Measurements from ENCODE around the gene ARMH3.

Gene ARMH3

DNA sequence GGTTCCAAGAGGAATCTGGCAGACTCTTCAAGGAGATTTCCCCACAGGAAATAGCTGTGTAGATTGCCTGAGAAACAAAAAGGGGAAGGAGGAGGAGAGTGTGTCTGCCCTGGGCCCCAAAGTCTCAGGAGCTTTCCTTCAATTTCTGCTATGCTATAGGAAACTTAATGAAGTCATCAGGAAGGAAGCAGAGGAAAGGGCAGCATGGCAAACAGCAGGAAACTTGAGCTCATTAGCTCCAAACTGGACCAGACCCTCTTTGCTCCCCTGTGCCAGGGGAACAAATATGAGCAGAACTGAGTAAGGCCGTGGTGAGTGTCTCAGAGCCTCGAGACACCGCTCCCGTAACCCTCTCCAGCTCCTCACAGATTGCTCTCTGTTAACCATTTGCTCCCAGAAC is 207.6 kb downstream of the ARMH3 start:
- DNase-seq, result no peak

DNA sequence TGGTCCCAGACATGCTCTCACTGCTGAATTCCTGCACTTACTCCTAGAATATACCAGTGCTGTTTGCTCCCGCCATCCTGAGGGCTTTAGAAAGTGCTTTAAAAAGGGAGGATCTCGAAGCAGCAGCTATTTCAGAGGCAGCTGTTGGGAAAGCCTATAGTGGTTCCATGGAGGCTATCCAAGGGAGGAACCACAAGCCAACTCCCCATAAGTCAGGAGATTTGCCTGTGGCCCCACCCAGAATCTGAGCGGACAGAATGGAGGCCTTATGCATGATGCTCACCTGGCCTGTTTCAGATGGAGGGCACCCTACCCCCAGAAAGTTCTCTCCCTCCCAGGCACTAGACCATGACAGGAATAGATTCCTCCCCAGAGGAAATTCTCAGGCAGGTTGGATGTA is 210.1 kb downstream of the ARMH3 start:
- no peak for DNase-seq

DNA sequence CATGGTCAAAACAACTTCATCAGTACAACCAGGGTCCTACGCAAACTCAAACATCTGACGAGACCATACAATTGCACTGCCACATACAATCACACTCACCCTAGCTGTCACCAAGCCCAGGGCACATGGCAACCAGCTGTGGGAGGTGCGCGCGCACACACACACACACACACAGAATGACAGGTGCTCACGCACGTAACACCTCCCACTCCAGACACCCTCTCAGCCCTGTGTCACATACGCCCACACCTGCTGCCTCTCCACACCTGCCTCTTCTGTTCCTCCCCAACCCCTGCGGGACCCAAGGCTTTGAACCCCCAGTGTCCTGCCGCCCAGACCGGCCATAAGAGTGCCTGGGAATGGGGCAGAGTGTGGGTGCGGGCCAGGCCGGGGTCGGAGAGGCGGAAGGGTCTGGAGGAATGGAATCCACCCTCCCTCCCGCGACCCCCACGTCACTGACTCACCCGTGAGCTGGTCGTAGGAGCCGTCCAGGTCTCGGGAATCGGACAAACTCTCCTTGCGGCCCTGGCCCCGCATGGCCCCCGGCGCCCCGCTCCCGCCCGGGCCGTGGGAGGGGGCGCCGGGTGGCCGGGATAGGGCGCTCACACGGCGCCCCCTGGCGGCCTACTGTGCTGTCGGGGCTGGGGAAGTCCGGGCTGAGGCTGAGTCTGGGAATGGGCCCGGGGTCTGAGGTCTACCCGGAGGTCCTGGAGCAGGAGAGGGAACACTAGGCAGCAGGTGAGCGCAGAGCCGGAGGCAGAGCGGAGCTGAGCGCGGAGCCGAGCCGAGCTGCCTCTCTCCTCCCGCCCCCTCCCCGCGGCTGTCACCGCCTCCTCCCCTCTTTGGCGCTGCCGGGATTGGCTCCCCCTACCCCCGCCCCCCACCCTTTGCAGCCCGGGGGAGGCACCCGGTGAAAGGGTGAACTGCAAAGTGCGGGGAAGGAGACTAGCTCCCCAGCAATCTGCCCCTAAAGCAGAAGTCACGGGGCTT is 212.6 kb downstream of the ARMH3 start, which contains the start of gene KCNIP2:
KCNIP2 (minus strand) TSS at position 769 of the 990 bp plus-strand sequence; CDS start at position 537, 232 bp downstream.
- no peak for DNase-seq

DNA sequence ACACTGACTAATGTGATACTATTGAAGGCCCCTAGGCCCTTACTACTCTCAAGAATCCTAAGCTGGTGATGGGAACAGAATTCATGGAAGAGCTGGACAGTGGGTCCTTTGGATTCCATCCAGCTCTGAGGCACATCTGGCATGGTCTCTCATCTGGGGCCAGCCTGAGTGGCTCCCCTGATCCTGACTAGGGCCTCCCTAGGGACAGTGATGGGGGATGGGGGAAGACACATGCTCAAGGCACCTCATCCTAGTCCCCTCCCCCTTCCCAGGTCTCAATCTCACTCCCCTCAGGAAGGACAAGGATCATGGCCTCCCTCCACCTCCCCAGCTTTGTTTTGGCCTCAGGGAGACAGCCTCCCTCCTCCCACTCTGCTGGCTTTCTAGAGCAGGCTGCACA is 214.1 kb downstream of the ARMH3 start:
- DNase-seq, result no peak

DNA sequence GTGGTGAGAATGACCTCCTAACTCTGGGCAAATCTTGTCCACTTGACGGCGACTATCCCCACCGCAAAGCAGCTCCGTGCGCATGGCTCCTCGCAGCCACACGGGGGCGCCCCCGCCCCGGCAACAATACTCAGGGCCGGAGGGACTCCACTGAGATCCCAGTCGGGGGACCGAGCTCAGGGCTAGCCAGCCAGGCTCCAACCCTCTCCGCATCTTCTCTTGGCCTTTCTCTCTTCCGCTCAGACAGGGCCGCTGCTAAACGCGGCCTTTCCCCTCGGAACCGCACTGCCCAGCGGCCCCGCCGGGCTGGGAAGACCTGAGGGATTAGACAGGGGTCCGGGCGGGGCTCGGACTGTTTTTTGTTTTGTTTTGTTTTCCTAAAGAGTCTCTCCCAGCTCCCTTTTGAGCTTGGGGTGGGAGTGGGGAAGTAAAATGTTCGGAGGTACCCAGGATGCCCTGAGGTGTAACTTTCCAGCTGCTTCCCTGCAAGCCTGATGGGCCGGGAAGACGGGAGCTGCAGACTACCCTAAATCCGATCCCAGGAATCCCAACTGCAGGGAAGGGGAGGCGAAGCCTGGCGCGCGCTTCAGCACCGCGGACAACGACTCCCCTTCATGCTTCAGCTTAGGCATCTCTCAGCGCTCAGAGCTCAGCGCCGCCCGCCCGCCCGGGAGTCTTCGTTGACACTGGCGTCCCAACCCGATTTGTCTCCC is 215.1 kb downstream of the ARMH3 start:
- peak; percentile 61 for DNase-seq

DNA sequence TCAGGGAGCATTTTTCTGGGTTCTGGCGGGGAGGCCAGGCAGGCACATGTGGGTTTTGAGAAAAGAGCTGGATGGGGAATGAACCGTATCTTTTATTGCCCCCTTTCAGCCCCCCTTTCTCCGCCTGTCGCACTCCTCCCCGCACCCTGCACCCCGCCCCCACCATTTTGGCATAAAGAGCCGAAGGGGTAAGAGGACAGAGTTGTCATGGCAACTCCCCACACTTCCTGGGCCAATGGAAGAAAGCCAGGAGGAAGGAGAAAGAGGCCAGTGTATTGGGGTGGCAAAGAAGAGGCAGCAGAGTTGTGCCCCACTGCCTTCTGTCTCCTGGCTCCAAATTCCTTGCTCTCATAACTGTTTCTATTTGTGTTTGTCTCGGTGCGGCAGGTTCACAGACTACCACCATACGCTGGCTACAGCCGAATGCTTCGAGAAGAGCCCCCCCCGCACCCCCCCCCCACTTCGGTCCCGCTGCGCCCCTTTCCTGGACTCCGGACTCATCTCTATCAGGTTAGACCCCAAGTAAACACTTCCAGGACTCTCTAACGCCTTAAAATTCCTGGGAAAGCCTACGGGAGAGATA is 215.8 kb downstream of the ARMH3 start:
- DNase-seq, result peak; percentile 16

DNA sequence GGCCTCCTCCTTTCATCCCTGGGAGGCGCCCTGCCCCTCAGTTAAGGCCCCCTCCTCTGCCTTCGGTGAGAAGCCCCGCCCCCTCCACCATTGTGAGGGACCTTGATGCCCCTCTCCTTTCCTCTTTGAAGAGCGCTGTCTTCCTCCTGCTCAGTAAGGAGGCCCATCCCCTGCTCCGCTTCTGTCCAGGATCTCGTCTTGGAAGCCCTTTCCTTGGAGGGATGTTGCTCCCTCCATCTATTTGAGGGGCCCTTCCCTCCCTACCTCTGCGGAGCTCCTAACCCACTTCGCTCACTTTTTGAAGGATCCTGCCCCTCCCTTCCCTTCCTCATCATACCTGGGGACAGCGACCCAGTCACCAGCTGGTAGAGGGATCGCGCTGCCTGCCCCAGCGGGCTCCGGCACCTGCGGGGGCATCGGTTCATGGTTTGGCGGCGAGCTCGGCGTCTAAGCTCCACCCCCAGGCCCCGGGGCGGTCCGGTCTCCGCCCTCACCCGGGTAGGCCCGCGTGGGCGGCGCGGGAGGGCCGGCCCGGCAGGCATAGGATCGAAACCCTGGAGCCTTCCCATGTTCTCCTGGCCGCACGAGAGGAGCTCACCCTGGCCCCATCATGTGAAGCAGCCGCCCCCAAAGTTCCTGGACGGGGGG is 216.4 kb downstream of the ARMH3 start:
- no peak for DNase-seq

DNA sequence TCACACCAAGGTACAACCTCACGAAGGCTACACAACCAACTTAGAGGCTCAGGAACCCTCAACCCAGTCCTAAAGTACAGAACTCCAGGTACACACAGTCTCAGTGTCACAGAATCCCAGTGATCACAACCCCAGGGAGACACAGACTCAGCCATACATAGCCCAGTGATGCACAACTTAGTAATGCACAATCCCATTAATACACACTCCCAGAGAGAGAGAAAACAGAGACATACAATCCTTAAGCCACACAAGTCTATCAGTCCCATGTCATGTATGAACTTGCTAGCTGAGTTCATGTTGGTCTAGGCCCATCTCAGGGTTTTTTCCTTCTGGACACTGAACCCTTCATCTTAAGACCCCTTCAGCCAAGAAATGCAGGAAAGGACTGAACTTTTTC is 217.0 kb downstream of the ARMH3 start:
- DNase-seq, result no peak

DNA sequence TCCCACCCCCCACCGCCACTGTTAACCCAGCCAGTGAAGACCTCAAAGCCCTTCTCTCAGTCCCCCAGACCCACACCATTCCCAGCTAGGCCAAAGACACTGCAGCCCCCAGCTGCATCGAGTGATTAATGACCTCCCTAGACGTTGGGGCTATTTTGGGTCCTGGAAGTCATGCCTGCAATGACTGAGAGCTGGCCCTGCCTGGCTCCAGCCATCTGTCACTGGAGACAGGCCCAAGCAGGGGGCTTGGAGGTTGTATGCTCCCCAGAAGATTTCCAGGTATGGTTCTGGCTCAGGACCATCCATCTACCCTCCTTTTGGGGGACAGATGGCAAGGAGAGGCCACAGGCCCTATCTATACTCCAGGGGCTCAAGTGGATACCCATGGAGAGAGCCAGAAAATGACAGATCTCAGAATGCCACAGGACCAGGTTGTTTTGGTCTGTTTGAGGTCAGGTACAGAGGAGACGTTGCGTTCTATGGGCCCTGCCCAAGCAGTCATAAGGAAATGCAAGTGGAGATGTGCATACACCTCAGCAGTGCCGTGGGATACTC is 217.5 kb downstream of the ARMH3 start:
- no peak for DNase-seq

DNA sequence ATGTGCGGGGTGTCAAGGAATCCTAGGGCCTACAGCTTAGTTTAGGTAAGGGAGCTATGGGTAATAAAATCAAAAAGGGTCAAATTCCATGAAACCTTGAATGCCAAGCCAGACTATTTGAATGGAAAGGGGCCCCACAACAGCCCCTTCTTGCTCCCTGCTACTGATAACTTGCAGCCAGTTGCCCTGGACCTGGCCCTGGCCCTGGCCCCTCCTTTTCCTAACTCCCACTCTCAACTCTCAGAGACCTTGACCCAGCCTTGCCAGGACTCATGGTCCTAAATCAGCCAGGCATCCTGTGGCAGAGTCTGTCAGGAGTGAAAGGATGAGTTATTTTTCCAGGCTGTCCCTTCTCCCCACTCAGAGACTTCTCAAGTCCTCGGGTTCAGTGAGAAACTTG is 218.2 kb downstream of the ARMH3 start:
- no peak for DNase-seq

DNA sequence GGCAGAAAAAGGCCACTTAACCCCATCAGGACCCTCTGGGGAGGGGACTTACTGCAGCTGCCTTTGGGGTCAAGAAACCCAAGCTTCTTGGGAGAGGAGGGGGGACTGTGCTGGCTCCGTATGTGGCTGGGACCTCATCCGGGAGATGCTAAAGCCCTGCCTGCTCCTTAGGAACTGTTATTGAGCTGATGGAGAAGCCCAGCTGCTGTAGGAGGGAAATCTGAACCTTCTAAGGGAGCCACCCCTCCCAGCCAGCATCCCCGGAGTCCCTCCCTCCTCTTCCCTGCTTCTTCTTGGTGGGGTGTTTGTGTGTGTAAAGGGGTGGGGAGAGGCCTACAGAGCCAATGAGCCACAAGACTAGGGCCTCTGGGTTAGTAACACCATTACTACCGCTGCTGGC is 220.6 kb downstream of the ARMH3 start:
- no peak for DNase-seq

DNA sequence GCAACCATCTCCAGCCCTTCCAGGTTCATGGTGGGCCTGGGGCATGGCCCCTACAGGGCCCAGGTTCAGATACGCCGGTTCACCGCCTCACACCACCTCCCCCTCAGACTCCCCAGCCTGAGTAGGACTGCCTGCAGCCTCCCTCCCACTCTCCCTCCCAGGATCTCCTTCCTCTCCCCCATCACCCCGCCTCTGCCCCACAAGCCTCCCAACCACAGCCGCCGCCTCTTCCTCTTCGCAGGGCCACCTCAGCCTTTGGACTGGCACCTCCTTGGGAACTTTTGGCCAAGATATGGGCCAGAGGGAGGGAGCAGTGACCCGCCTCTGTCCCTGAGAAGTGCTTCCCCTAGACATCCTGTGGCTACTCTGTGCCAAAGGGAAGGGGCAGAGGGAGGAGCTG is 221.6 kb downstream of the ARMH3 start:
- DNase-seq, result no peak

DNA sequence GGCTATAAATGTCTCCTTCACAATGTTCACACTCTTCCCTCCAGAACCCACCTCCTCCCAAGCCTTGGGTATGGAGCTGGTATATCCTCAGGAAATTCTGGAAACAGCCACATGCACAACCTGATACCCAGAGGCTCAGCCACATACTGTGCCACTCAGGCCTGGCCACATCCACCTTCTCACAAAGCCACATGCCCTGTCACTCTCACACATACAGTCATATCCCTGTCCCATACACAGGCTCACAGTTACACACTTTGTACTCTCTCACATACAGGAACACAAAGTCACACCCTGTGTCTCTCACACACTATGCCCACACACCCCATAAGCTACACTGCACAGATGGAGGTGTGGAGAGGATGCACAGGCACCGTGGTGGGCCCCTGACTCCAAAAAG is 222.5 kb downstream of the ARMH3 start:
- DNase-seq, result no peak

DNA sequence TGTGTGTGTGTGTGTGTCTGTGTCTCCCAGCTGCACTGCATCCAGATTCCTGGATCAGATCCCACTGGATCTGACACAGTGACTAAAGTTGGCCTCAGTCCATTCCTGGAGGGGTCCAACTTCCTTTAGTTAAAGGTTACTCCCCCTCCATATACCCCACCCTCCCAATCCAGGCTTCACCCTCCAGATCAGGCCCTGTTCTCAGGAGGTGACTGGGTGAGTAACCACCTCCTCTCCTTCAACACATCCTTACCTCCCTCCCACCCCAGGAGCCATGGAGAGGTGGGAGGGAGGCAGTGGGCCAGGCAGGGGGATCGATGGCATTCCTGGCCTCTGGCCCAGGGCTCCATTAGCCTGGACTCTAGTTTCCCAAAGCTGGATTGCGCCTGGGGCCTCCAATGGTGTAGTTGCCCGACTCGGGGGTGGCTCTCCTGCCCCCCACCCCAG is 223.6 kb downstream of the ARMH3 start:
- DNase-seq, result no peak

DNA sequence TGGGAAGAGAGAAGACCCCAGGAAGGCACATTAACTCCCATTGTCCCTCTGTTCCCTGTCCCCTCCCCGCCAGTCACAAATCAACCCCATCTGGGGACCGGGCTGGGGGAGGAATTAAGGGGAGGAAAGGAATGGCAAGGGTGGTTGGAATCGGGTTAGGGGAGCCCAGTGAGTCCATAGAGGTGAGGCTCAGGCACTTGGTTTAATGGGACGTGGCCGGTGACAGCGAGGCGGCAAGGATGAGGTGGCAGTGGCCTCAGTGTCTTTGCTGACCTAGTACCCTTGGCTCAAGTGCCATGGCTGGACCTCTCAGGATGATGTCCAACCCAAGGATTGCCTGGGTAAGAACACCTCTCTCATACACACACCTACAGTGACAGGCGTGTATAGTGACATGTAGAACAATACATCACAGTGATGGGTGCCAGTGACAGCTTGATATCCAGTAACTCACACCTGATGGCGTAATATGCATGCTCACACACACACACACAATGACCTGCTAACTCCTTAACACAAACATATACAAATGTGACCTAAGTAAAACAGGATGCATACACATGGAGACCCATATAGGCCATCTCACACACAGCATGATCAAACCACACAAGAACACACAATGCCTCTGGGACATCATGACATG is 224.7 kb downstream of the ARMH3 start:
- no peak for DNase-seq

DNA sequence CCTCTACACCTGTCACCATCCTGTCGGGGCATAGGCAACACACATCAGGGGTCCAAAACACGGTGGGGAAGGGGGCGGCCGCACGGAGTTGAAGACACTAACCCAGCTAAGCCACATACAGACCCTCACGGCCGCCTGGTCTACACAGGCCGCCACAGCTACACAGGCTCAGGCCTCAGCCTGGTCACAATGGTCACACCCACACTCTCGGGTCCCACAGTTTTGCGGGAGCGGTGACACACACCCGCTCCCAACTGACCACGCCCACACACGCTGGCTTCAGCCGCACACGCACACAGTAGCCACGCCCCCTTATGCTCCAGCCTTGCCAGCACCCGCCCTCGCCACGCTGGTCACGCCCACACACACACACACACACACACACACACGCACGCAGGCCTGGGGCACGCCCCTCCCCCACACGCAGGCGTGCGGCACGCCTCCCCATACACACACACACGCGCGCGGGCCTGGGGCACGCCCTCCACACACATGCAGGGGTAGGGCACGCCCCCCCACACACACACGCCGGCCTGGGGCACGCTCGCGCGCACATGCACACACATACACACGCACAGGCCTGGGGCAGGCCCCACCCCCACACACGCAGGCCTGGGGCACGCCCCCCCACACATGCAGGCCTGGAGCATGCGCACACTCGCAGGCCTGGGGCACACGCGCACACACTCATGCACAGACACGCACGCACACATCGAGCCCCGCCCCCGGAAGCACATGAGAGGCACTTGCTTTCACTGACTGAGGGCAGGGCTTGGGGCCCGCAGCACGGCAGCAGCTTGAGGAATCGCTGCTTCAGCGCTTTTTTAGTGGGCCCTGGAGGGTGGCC is 225.4 kb downstream of the ARMH3 start:
- peak; percentile 50 for DNase-seq

DNA sequence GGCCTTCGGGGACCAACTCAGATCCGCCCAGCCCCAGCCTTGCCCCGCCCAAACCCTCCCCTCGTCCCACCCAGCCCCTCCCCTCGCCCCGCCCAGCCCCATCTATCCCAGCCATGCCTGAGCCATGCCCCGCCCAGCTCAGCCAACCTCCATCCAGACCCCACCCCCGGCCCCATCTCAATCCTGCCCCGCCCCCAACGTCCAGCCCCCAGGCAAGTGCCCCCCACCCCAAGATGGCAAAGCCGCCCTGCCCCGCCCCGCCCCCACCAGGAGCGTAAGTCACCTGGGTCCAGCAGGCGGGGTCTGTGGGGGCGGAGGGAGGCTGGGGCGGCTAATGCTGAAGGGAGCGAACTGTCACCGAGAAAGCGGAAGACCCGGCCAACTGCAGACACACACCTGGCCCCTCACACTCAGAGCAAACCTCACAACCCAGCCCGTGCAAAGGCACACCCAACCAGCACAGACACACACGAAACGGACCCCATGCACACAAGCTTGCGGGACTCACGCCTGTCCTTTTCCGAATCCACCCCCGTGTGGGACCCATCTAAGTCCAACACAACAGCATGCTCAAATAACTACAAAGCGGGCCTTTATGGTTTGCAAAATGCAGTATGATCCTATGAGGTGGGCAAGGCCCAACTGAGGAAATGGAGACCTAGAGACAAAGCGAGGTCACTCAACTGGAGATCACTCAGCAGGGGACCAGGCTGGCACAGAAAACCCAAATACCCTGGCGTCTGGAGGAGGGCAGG is 226.2 kb downstream of the ARMH3 start:
- peak; percentile 23 for DNase-seq

DNA sequence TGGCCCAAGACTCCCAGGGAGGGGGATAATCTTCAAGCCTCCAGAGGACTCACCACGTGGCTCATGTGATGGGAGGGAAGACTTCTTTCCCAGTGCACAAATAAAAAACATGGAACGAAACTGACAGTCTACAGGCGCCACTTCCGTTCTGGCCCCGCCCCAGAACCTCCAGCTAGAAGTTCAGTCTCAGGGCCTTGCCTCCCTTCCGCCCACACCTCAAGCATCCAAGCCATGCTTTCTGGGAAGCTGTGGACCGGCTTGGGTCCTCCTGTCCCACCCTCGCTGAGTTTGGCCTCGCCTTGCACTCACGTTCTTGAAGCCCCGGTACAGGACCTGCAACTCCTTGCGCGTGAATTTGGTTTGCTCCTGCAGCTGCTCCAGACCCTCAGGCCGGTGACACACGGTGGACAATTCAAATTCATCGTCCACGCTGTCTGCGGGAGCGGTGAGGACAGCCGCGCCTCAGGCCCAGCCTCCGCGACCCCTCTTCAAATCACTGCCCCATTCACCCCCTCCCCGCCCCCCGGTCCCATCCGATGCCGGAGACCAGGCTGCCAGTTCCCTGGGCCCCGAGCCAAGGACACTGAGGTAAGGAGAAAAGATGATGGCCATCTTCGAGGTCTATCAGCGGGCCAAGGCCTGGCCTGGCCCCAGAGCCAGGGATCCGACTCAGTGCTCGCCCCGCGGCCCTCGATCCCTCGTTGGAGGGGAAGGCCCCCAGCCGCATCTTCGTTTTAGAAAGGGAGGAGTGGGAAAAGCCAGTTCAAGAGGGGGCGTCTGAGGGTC is 227.0 kb downstream of the ARMH3 start:
- DNase-seq, result no peak

DNA sequence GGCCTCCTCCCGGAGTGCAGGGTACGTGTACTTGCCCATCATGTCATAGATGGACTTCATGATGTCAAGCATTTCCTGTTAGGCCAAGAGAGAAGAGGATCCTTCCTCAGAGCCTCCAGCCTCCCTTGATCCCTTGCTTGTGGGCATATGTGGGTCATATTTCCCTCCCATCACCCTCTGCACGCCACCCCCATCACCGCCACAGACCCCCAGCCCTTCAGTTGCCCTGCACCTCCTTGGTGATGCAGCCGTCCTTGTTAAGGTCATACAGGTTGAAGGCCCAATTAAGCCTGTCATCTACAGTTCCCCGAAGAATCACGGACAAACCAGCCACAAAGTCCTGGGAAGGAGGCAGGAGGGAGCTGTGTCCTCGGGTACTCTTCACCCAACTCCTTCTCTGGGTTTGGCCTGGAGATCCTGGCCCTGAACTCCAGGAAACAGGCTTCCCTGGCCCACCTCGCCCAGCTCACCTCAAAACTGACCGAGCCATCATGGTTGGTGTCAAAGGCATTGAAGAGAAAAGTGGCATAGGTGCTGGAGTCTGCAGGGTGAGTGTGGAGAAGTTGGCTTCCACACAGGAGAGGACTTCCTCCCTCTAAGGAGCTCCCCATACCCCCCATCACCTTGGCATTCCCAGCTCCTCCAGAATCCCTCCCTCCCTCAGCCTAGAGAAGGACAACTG is 227.9 kb downstream of the ARMH3 start:
- no peak for DNase-seq

Measured in NCI-H748 treated with DMSO at 0.1 percent for 48 hours (cell line).